Stimulated activated CD8-positive, alpha-beta memory T cell treated with anti-CD3 and anti-CD28 coated beads, Interleukin-15, amount 100 ng/mL, for 4 hours (primary cell): ENCODE data around the gene LHX8.
"Not testable (repeated sequence)": the region's sequence is repeated elsewhere in the genome, so short reads cannot be mapped to it uniquely, and the experiment has no call there.

Experiments used
- DNase-seq, 2 donors: peaks; one replicate each; pipeline ENCODE4 v3.0.0-alpha.2; 2020; ENCODE audit warnings: low read depth in 2 of 2

Gene LHX8

DNA sequence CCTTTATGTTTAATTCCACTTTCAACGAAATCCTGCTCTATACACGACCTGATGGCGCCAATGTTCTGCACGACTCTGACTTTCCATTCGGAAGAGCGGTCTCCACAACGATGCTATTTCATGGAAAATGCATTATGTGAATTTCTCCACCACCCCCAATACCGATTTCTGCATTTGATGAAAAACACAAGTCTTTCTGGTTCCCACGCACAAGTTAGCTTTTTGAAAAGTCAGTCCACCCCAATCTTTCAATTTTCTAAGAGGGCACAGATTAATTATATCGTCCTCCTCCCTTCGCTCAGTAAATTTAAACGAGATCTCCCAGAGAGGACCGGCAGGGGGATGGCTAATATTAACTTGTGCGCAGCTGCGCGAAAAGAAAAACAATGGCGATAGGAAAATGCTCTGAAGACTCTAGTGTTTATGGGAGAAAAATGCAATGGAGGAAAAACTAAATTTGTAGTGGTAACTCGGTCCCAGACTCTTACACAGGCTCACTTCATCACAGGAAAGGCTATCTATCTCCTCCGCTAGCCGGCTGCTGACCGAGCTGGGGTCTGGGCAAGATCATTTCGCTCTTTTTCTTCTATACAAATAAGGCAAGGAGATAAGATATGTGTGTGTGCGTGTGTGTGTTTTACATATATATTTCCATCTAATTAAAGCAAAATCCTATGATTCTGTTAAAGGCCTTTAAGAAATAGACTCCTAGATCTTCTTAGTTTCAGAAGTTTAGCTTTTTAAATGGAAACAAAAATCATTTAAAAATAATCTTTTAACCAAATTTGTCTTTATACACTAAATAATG lies 1.2 kb upstream of the LHX8 start:
- DNase-seq, result no peak

DNA sequence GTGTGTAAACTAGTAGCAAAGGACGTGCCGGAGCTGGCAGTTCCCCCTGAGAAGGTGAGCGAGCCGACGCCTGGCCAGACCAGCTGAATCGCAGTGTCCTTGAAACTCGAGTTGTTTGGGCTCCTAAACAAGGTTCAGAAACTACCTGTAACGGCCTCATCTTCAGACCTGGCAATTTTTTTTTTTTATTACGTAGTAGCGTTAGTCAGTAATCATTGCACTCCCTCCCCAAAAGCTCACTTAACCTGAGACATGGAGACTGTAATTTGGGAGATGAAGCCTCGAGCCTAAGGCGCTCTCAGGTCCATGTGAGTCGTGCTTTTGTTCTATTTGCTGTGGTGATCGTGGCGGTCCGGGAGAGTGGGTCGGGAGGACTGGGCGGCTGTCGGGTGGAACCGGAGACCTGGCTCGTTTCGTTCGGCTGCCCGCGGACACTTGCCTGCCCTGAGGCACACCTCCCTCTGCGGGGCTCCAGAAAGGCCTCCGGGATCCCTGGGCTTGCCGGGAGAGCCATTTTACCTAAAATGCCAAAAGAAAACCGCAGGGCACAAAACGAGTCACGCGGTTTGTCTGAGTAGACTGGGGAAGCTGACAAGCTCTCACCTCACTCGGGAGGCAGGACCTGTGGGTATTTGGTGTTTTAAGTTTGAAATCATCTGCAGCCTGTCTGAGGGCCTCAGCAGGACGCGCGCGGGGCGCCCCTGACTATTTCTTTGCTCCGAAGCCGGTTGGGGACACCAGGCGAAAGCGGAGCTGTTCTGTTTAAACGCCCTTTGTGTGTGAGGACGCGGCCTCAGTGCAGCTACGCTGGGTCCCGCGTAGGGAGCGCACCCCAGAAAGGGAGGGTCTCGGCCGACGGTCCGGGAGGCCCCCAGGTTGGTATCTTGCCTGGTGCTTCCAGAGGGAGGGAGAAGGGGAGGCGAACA lies 722 bp downstream of the LHX8 start:
- no peak for DNase-seq

DNA sequence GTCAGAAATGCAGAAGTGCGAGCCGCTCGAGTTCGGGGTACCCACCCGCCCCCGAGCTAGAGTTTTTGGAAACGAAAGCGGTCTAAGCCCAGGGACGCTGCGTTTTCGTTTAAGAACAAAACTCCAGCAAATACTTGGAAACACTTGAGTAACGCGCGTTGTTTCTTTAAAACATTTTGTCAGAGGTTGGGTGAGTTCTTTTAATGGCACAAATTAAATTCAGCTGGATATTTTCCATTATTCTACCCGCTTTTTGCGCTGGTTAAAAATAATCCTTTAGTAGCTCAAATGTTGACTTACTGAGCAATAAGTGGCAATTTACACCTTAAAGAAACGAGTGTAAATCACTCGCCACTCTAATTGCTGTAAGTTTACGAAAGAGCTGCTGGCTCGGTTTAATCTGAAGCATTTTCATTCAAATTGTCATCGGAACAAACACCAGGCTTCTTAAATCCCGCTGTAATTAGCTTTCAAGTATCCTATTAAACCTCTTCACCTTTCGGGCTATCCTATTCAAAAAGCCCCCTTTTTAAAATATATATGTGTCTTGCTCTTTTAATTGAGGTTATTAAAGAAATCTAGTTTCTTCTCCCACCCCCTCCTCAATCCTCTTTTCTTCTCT lies 1.5 kb downstream of the LHX8 start:
- DNase-seq, result no peak

DNA sequence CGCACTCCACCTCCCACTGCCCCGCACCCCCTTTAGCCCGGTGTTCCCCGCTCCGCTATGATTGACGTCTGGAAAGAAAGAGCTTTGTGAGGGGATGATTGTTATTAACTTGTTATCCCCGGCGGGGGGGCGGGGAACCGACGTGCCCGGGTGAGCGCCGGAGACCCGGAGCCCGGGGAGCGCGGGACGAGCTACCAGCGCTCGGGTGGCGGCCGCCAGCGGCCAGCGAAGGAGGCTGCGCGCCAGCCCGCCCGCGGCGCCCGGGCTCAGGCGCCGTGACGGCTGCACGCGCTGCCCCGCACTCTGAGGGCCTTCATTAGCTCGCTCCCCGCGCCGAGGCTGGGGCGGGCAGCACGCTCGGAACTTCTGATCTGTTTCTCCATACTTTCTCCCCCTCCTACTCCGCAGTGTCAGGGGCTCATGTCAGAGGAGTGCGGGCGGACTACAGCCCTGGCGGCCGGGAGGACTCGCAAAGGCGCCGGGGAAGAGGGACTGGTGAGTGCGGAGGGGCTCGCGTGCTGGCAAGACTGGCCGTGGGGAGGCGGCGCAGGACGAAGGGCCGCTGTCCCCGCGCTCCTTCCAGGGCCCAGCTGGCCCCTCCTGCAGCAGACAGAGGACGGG lies 2.1 kb downstream of the LHX8 start:
- no peak for DNase-seq

DNA sequence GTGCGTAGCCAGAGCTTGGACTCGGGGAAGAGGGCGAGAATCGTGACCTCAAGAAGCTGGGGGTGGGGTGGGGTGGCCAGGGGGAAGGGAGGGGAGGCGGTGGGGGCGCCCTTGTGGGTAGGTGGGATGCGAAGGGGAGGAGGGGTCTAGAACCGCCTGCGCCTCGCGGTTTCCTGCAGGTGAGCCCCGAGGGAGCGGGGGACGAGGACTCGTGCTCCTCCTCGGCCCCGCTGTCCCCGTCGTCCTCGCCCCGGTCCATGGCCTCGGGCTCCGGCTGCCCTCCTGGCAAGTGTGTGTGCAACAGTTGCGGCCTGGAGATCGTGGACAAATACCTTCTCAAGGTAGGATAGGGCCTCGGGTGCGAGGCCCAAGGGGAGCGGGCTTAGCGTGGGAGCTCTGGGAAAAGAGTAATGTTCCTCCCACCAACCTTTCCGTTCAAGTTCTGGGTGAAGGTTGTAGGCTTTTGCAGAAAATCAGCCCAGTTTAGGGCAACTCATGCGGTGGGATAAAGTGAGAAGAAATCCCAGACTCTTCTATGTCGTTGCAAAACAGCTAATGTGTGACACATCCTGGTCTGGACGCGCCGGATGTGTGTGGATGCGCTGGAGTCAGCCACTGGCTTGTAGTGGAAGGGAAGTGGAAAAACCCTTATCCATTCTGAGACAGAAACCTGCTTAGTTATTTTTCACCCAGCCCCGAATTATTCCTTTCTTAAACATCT lies 2.9 kb downstream of the LHX8 start:
- no peak for DNase-seq

DNA sequence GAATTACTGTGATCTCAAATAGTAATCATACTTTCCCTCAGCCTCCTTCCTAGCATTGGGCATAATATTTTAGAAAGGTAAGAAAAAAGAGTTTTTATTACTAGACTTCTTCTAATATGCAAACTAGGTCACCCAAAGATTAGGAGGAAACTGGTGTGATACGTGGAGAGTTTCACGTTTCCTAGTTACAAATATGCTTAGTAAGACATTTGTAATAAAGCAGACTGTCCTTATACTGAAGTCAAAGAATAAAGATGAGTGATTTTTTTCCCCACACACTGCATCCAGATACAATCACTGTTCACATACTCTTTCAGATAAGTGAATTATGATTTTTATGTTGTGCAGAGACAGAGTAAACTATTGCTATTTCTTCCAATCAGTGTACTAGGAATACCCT lies 17.9 kb downstream of the LHX8 start:
- no peak for DNase-seq

DNA sequence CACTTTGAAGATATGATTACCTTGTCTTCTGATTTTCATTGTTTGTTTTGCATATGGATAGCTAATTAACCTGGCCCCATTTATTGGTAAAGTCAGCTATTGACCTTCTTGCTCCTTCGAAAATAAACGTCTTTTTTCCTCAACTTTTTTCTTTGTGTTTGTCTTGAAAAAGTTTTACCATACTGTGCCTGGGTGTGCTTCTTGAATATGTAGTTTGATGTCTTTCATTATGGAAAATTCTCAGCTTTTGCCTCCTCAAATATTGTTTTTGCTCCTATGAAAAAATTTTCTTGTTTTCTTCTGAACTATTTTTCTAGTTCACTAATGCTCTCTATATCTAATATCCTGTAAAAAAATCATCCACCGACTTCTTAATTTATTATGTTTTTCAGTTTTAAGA lies 25.0 kb downstream of the LHX8 start:
- DNase-seq, result no peak

DNA sequence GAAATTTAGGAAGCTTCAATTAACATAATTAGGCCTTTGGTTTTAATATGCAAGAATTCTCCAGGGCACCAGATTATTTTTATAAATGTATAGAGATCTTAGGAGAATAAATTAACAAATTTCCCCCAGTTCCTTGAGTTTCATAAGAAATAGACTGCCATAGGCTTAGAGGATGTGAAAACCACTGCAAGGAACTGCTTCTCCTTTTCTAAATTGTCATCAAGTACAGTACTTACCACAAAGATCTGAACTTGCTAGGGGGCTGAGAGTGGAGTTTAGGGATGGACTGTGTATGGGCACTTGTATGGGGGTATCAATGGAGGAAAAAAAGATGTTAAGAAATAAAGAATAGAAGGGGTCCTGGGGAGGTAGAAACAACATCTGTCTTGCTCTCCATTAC lies 31.1 kb downstream of the LHX8 start:
- DNase-seq, result no peak

DNA sequence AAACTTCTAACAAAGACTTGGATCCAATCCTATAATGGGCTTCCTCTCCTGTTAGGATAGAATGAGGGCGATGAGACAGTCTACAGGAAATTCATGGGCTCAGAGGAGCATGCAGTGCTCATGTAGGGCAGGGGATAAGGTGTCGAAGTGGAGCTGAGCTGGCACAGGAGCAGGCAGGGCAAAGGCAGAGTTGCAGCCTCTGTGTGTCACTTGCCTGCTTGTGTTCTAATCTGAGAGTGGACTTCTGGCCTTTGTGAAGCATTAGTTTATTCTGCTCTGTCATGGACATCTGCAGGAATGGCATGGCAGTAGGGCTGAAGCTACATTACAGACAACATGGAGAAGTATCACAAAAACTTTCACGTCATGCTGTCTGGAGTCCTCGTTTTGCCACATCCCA lies 32.6 kb downstream of the LHX8 start:
- DNase-seq, result no peak

DNA sequence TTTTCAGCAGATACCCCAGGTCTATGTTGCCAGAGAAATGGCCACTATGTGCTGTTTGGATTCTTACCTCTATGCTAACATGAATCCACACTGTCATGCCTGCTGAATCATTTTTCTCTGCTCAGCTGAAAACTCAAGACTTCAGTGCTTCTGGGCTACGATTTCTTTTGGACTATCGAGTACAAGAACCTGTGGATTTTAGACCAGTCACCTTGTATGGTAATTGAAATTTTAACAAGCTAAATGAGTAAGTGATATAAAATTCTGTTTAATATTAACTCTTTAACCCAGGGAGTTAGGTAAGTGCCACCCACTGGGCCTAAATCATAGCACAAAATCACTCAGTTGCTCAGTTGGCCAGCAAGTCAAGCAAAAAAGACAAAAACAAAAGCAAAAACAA lies 35.8 kb downstream of the LHX8 start:
- DNase-seq, result no peak

DNA sequence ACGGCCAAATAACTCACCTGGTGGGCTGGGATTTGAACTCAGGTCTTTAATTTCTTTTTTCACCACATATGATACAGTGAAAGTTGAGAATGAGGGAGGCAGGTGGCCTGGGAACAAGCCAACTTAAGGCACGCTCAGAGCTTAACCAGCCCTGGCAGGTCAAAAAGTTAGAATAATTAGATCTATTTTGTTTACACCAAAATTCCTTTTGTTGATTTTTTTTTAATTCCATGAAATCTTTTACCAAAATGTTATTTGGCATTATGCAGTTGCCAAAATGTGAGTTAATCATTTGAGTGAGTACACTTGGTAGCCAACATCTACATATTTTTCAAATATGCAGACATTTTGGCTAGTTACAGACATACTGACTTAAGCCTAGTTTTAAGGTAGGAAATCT lies 36.8 kb downstream of the LHX8 start:
- no peak for DNase-seq

DNA sequence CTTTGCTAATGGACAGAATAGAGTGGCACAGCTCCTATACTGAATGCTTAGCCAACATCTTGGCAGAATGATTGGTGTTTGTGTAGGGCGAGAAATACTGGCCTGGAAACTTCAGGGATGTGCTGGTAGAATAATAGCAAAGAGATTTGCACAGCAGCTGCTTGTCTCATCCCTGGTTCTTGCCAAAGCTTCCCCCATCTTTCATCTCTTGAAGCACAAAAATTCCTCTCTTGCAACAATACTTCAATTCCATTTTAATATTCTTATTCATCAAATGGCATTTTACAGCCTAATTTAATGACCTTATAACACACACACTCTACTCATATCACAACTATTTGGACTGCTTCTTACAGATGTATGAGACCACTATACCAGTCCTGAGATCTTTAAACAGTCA lies 37.7 kb downstream of the LHX8 start:
- DNase-seq, result no peak

DNA sequence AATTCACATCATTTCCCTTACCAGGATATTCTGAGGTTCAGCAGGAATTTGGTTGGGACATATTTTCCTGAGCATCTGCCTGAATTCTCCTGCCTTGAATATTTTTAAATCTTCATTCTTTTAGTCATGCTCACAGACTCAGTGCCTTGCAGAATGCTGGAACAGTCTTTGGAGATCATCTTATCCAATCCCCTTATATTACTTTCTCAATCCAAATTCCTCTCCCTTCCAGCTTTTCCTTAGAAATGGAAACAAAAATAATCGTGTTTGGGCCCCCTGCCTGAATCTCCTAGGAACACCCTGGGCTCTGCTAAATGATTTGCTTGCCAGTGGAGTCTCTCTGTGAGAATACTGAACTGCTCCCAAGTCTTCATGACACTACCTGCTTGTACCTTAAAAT lies 38.4 kb downstream of the LHX8 start:
- DNase-seq, result no peak

DNA sequence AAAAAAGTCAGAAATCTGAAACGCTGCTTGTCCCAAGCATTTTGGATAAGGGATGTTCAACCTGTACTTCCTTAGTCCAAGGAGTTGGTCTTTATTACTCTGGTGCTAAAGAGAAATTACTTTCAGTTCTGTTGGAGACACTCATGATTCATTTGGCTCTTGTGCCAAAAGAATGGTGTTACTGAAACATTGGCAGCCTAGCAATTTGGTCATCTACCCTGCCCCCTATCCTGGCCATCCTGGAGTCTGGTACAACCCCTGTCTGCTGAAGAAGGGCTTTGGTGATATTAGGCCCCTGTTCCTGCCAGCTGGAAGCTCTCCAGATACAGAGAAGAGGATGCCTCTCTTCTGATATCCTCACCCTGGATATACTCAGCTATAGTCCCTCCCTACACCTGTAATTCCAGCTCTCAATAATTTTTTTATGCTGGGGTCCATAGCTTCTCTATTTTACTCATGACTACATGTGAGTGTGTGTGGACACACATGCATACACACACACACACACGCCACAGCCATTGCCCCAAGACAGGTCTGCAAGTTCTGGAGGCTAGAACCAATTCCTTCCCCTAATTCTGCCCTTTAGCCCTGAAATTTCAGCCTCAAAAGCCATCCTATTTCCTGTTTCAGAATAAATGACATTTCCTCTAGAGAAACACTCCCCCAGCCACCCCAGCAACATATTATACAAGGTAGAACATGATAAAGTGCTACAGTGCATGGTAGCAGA lies 40.0 kb downstream of the LHX8 start:
- DNase-seq, result no peak

DNA sequence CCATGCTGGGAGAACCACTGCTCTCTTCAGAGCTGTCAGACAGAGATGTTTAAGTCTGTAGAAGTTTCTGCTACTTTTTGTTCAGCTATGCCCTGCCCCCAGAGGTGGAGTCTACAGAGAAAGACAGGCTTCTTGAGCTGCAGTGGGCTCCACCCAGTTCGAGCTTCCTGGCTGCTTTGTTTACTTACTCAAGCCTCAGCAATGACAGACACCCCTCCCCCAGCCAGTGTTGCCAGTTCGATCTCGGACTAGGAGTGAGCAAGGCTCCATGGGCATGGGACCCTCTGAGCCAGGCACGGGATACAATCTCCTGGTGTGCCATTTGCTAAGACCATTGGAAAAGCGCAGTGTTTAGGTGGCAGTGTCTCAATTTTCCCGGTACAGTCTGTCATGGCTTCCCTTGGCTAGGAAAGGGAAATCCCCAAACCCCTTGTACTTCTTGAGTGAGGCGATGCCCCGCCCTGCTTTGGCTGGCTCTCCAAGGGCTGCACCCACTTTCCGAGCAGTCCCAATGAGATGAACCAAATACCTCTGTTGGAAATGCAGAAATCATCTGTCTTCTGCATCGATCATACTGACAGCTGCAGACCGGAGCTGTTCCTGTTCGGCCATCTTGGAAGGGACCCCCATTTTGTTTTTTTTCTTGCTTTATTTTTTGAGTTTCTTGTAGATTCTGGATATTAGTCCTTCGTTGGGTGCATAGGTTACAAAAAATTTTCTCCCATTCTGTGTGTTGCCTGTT lies 47.2 kb downstream of the LHX8 start:
- not testable (repeated sequence) for DNase-seq

DNA sequence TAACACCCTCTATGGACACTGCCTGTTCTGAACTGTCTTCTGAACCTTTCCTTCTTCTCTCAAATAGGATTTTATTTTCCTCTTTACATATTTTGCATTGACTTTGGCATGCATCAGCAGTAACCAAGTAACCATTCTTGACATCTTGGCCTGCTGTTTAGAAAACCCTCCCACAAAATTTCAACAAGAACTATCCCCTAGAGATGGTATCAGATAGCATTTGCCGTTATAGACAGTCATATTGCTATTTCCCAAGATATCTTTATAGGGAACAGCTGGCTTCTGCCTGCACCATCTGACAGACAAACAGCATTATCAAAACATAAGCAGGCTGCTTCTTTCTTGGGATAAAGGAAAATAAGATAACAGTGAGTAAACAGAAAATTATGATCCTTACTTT lies 54.7 kb downstream of the LHX8 start:
- DNase-seq, result no peak

DNA sequence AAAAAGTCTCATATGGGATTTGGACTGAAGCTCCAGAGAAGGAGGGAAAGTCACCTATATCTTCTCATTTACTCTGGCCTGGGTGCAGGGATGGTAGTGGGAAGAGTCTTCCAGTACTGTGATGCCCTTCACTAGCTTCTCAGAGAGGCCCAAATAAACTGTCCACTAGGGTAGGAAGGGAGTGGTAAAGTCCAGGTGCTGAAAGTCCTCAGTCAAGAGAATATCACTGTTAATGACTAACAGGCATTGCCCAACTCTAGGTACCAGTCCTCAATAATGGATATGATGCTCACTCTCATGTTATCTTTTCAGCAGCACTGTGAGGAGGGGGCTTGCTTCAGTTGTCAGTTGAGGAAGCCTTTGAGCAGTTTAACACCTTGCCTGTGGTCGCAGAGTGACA lies 64.0 kb downstream of the LHX8 start:
- no peak for DNase-seq

DNA sequence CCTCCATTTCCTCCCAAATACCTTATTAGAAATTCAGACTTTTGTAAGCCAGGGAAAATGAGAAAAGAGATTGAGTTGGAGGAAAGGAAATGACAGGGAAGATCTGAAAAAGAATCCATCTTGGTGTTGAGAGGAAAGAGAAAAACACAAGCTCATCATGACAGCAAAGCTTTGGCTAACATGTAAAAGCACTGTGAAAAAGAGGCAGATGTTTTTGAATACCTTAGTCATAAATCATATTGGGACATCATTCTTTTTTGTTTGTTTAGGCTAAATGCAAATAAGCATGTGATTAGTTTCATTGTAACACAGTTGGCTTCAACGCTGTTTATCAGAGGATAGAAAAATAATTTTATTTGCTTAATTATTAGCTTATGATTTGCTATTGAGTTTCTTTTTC lies 64.6 kb downstream of the LHX8 start:
- no peak for DNase-seq

DNA sequence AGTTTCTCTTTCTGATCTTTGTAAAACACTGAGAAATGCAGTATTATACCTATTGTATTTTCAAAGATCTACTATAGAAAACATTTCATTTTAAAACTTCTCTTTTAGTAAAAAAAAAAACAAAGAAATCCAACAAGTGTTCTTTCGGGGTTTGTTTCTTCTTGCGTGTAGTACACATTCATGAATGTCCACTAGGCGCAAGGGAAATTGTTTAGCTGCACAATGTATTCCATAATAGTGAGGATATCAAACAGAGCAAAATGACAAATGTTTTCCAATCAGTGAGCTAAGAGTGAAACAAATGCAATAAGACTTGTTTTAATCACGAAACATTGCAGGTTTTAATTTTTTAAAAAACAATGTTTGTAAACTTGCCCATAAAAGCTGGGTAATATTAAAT lies 68.6 kb downstream of the LHX8 start:
- DNase-seq, result no peak
